K562 (cell line): ENCODE data around the gene ADGRE1. TPM values are rescaled to one million over a fixed set of nuclear protein-coding genes. Genes with fewer than 3 reads are reported as not detected.

Experiments used
- ATAC-seq: fragments of 200-7000 bp; cut with Tn5 transposase; 3 replicates; pipeline ENCODE4 v1.9.1; 2020; ENCODE audit warnings: moderate library complexity
- BruUV-seq: library from RNA; stranded (reverse); fragments of 400-500 nt; replicated peaks from 2 replicates; lab custom pipeline; 2021; lab: Mats Ljungman, UMichigan
- CTCF ChIA-PET: fragments of 300-600 bp; formaldehyde crosslinking; extraction: SDS; loops from one replicate; lab custom pipeline; 2021; ENCODE audit warnings: low intra/inter-chr PET ratio; lab: Yijun Ruan, JAX
- POLR2A ChIA-PET: fragments of 300-600, 350-650 bp; sonication (Branson Sonifier 250); formaldehyde crosslinking; extraction: SDS; loops from one replicate; lab custom pipeline; 2021; ENCODE audit warnings: antibody characterized with exemption, inconsistent platforms; lab: Yijun Ruan, JAX
- DNase-seq, 4 experiments: peaks; one replicate each; pipeline versions ENCODE4 v3.0.0 to v3.0.0-alpha.2; 2011 to 2018; ENCODE audit warnings: low spot score in 3 of 4, mixed read lengths in 3 of 4; ENCODE audit errors: extremely low read depth in 1 of 4
- FAIRE-seq: peaks from 2 replicates; lab custom pipeline; 2011; peaks lifted over from hg19 to GRCh38; lab: Jason Lieb, UNC
- H2AFZ ChIP-seq: 2 replicates; pipeline ENCODE4 v1.6.0; 2011; ENCODE audit warnings: low read depth, low read length, control low read depth, inconsistent platforms
- H3K27ac ChIP-seq: fragments of 200-600 bp; 3 replicates; pipeline ENCODE4 v1.8.0; 2011; ENCODE audit warnings: low read depth, mild to moderate bottlenecking, control low read depth, inconsistent platforms, low read length, moderate library complexity, mixed read lengths; ENCODE audit errors: extremely low read depth
- H3K27me3 ChIP-seq, 2 experiments: fragments of 300-600 bp in 1 of 2; 2 replicates in 1 of 2; 3 replicates in 1 of 2; pipeline versions ENCODE4 v1.6.0 to v1.8.0; 2011; ENCODE audit warnings: inconsistent platforms in 2 of 2, low read length in 2 of 2, mild to moderate bottlenecking in 1 of 2, mixed read lengths in 1 of 2, moderate library complexity in 1 of 2; ENCODE audit not compliant: control insufficient read depth in 2 of 2, insufficient read depth in 2 of 2
- H3K36me3 ChIP-seq: fragments of 300-600 bp; 3 replicates; pipeline ENCODE4 v1.8.0; 2011; ENCODE audit warnings: mild to moderate bottlenecking, low read length, inconsistent platforms; ENCODE audit not compliant: control insufficient read depth, insufficient read depth
- H3K4me1 ChIP-seq, 2 experiments: fragments of 200-600 bp in 1 of 2; replicated peaks in 1 of 2; 2 replicates in 1 of 2; 3 replicates in 1 of 2; pipeline versions ENCODE4 v1.5.1 to v1.8.0; 2011; ENCODE audit warnings: inconsistent platforms in 2 of 2, low read length in 2 of 2, mild to moderate bottlenecking in 1 of 2, mixed read lengths in 1 of 2, moderate library complexity in 1 of 2; ENCODE audit not compliant: control insufficient read depth in 2 of 2, insufficient read depth in 2 of 2
- H3K4me2 ChIP-seq: 2 replicates; pipeline ENCODE4 v1.6.1; 2011; ENCODE audit warnings: low read length, control low read depth, inconsistent platforms, mixed read lengths; ENCODE audit not compliant: insufficient read depth
- H3K4me3 ChIP-seq: fragments of 200-600 bp; sonication (generic), shearing (Covaris generic); 2 replicates; pipeline ENCODE4 v1.5.1; 2016; ENCODE audit warnings: control low read depth, inconsistent platforms
- H3K79me2 ChIP-seq: fragments of 200-600 bp; 3 replicates; pipeline ENCODE4 v1.8.0; 2011; ENCODE audit warnings: low read length, inconsistent platforms; ENCODE audit not compliant: control insufficient read depth, insufficient read depth
- H3K9ac ChIP-seq, 2 experiments: 2 replicates each; pipeline versions ENCODE4 v1.6.0 to v1.6.1; 2011; ENCODE audit warnings: low read depth in 2 of 2, low read length in 2 of 2, control low read depth in 1 of 2, inconsistent platforms in 1 of 2, mild to moderate bottlenecking in 1 of 2, mixed read lengths in 1 of 2; ENCODE audit not compliant: insufficient read depth in 1 of 2
- H3K9me1 ChIP-seq: one replicate; pipeline ENCODE4 v1.6.0; 2011; ENCODE audit warnings: inconsistent platforms, mild to moderate bottlenecking, low read length, moderate library complexity; ENCODE audit not compliant: control insufficient read depth, insufficient read depth
- H3K9me3 ChIP-seq: replicated peaks from 2 replicates; pipeline ENCODE4 v1.5.1; 2011; ENCODE audit warnings: low read depth, low read length, inconsistent platforms; ENCODE audit not compliant: control insufficient read depth, insufficient read depth
- H4K20me1 ChIP-seq: replicated peaks from 2 replicates; pipeline ENCODE4 v1.6.1; 2011; ENCODE audit warnings: low read length, inconsistent platforms, mixed read lengths; ENCODE audit not compliant: control insufficient read depth, insufficient read depth
- BCOR ChIP-seq: fragments of 450-650 bp; IDR thresholded peaks from 2 replicates; pipeline ENCODE4 v1.6.1; 2016
- ILF3 ChIP-seq: fragments of 450-650 bp; IDR thresholded peaks from 2 replicates; pipeline ENCODE4 v1.6.1; 2018; ENCODE audit warnings: antibody characterized with exemption, mild to moderate bottlenecking, moderate library complexity, borderline replicate concordance
- RBM25 ChIP-seq: fragments of 200-400 bp; formaldehyde crosslinking; IDR thresholded peaks from 2 replicates; pipeline ENCODE4 v1.6.1; 2018; ENCODE audit warnings: low read length, low read depth, moderate library complexity; ENCODE audit not compliant: severe bottlenecking
- ZFP36 ChIP-seq: fragments of 150-350 bp; IDR thresholded peaks from 2 replicates; pipeline ENCODE4 v1.6.1; 2018; ENCODE audit warnings: low read length, low read depth; ENCODE audit not compliant: partially characterized antibody
- WGBS: fragments of 100-300 bp; shearing (Covaris generic); methylation state at CpG from one replicate; pipeline ENCODE4 v1.1.6; 2016; ENCODE audit warnings: low coverage, mixed read lengths; ENCODE audit not compliant: insufficient coverage; ENCODE audit errors: missing lambda C conversion rate; 5-methylcytosine and 5-hydroxymethylcytosine counted together
- in situ Hi-C: fragments of 300-500 bp; cut with MboI; formaldehyde crosslinking; loops from 4 replicates; pipeline ENCODE4 v1.15.0; 2018; ENCODE audit warnings: inconsistent platforms, mixed read lengths
- intact Hi-C: fragments of 100-400 bp; cut with micrococcal nuclease; formaldehyde crosslinking; loops from 2 replicates; pipeline ENCODE4 v1.14.2; 2022
- polyA plus RNA-seq, 8 experiments: library from polyadenylated mRNA; depleted of rRNA in 4 of 8; stranded (reverse) in 5 of 8; unstranded in 3 of 8; fragments of >200 nt; fragmentation: Nextera tagmentation in 2 of 8; fragmentation: Illumina TruSeq in 1 of 8; extraction: Ambion mirVana in 2 of 8; extraction: Trizol in 1 of 8; gene quantifications; 2 replicates each; pipeline versions ENCODE4 v1.2.1 to v1.2.3, GENCODE V29; 2011 to 2014; ENCODE audit warnings: inconsistent platforms in 1 of 8, missing spikeins in 1 of 8
- total RNA-seq, 7 experiments: library from RNA; depleted of rRNA in 6 of 7; stranded (reverse); fragments of >200 nt in 6 of 7; fragmentation: Illumina TruSeq in 2 of 7; extraction: Trizol in 2 of 7; gene quantifications; 2 replicates each; pipeline versions ENCODE4 v1.2.1 to v1.2.3, GENCODE V29; 2011 to 2021; ENCODE audit warnings: low replicate concordance in 1 of 7
- TF ChIP-seq, protein P1 (sequence below): fragments of 250-450 bp; sonication (Bioruptor Pico); IDR thresholded peaks from 2 replicates; pipeline ENCODE4 v1.4.0; 2020; ENCODE audit warnings: mild to moderate bottlenecking, moderate library complexity
- TF ChIP-seq, protein P2 (sequence below): IDR thresholded peaks from 2 replicates; pipeline ENCODE4 v1.6.1; 2011; ENCODE audit warnings: borderline replicate concordance, low read depth, mild to moderate bottlenecking, moderate library complexity, low read length; ENCODE audit not compliant: insufficient read depth, poor library complexity, severe bottlenecking
- TF ChIP-seq, protein P3 (sequence below), 3 experiments: fragments of 200-800 bp in 1 of 3; fragments of 250-450 bp in 1 of 3; fragments of 450-650 bp in 1 of 3; sonication (Bioruptor Pico) in 1 of 3; sonication (Bioruptor generic) in 1 of 3; formaldehyde crosslinking in 1 of 3; IDR thresholded peaks; 2 replicates each; pipeline versions ENCODE4 v1.6.1 to v1.8.0; 2016 to 2022; ENCODE audit warnings: mild to moderate bottlenecking in 2 of 3, missing genetic modification characterization in 2 of 3, missing compliant biosample characterization in 1 of 3, moderate library complexity in 1 of 3

ADGRE1 gene
- total and polyA plus RNA-seq, 9 of the 15 experiments (the other 6 are each of a cell fraction or from before 2014, with no cell fraction given): 0.09 to 0.49 (median 0.25) TPM; not detected in 1

DNA sequence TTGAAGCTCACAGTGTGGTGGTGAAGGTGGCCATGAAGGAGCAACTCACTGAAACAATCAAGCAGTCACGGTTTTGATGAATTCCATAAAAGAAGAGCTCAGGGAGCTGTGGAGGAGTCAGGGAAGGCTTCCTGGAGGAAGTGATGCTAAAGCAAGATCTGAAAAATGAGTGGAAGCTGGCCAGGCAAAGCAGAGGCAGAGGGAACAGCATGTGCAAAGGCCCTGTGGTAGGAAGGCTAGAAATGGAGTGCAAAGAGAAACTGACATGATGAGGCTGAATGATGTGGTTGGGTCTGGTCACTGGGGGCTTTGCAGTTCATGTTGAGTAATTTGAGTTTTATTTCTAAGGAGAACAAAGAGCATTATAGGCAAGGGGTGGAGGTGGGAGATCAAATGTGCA is 6.9 kb downstream of the ADGRE1 start:
- TF ChIP-seq, protein P1, sequence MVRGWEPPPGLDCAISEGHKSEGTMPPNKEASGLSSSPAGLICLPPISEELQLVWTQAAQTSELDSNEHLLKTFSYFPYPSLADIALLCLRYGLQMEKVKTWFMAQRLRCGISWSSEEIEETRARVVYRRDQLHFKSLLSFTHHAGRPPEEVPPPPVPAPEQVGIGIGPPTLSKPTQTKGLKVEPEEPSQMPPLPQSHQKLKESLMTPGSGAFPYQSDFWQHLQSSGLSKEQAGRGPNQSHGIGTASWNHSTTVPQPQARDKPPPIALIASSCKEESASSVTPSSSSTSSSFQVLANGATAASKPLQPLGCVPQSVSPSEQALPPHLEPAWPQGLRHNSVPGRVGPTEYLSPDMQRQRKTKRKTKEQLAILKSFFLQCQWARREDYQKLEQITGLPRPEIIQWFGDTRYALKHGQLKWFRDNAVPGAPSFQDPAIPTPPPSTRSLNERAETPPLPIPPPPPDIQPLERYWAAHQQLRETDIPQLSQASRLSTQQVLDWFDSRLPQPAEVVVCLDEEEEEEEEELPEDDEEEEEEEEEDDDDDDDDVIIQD (CRISPR knock-in tag): no peak
- TF ChIP-seq, protein P2, sequence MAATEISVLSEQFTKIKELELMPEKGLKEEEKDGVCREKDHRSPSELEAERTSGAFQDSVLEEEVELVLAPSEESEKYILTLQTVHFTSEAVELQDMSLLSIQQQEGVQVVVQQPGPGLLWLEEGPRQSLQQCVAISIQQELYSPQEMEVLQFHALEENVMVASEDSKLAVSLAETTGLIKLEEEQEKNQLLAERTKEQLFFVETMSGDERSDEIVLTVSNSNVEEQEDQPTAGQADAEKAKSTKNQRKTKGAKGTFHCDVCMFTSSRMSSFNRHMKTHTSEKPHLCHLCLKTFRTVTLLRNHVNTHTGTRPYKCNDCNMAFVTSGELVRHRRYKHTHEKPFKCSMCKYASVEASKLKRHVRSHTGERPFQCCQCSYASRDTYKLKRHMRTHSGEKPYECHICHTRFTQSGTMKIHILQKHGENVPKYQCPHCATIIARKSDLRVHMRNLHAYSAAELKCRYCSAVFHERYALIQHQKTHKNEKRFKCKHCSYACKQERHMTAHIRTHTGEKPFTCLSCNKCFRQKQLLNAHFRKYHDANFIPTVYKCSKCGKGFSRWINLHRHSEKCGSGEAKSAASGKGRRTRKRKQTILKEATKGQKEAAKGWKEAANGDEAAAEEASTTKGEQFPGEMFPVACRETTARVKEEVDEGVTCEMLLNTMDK: no peak
- TF ChIP-seq BCOR (peak; percentile 42; the same call in 1 of the 2 replicates), ILF3 (no peak), RBM25 (peak; percentile 57), ZFP36 (peak; percentile 52)
- TF ChIP-seq, protein P3, sequence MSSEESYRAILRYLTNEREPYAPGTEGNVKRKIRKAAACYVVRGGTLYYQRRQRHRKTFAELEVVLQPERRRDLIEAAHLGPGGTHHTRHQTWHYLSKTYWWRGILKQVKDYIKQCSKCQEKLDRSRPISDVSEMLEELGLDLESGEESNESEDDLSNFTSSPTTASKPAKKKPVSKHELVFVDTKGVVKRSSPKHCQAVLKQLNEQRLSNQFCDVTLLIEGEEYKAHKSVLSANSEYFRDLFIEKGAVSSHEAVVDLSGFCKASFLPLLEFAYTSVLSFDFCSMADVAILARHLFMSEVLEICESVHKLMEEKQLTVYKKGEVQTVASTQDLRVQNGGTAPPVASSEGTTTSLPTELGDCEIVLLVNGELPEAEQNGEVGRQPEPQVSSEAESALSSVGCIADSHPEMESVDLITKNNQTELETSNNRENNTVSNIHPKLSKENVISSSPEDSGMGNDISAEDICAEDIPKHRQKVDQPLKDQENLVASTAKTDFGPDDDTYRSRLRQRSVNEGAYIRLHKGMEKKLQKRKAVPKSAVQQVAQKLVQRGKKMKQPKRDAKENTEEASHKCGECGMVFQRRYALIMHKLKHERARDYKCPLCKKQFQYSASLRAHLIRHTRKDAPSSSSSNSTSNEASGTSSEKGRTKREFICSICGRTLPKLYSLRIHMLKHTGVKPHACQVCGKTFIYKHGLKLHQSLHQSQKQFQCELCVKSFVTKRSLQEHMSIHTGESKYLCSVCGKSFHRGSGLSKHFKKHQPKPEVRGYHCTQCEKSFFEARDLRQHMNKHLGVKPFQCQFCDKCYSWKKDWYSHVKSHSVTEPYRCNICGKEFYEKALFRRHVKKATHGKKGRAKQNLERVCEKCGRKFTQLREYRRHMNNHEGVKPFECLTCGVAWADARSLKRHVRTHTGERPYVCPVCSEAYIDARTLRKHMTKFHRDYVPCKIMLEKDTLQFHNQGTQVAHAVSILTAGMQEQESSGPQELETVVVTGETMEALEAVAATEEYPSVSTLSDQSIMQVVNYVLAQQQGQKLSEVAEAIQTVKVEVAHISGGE (CRISPR knock-in tag; IDR thresholded peaks at IDR 0.05): no peak
- ChIA-PET CTCF (no interaction called here), POLR2A (no interaction called here)
- DNase-seq: no peak
- Histone ChIP-seq H3K9ac (no peak overlapping the region), H3K4me3 (no peak overlapping the region), H3K9me3 (no peaks in the 10 kb centered on the region), H3K27ac (no peak overlapping the region), H3K36me3 (no peaks in the 10 kb centered on the region), H3K9me1 (no peaks in the 10 kb centered on the region), H3K27me3 (no peaks in the 10 kb centered on the region), H2AFZ (no peak overlapping the region), H3K4me1 (peaks cover 0 to 3% of the 10 kb centered on the region in 2 experiments; a peak in 2 of 5 replicates), H3K79me2 (no peaks in the 10 kb centered on the region), H3K4me2 (no peak overlapping the region), H4K20me1 (no peaks in the 10 kb centered on the region)
- 8% methylated on average over 1 of the region's 1 CpG for WGBS
- ATAC-seq: no peak
- intact Hi-C loops (no loop called here), in situ Hi-C loops (no loop called here)
- FAIRE-seq: no peak
- no TSS peak for BruUV-seq
